Loucy (cell line): ENCODE data around the gene ZFAND3.

Experiments
- H2AFZ ChIP-seq: fragments of 200-600 bp; sonication (generic); 2 replicates; pipeline ENCODE4 v1.6.0; 2016; ENCODE audit warnings: antibody characterized with exemption, mild to moderate bottlenecking, low read length, moderate library complexity
- H3F3A ChIP-seq: fragments of 200-600 bp; 2 replicates; pipeline ENCODE4 v1.6.0; 2016; ENCODE audit warnings: antibody characterized with exemption, low read depth, mild to moderate bottlenecking
- H3K27me3 ChIP-seq: fragments of 200-600 bp; sonication (generic); 2 replicates; pipeline ENCODE4 v1.6.1; 2014; ENCODE audit warnings: low read length, mild to moderate bottlenecking; ENCODE audit not compliant: insufficient read depth, poor library complexity, severe bottlenecking
- H3K36me3 ChIP-seq: fragments of 200-600 bp; sonication (generic); 2 replicates; pipeline ENCODE4 v1.6.1; 2016; ENCODE audit warnings: low read length; ENCODE audit not compliant: insufficient read depth
- H3K4me1 ChIP-seq: fragments of 200-600 bp; sonication (generic); 2 replicates; pipeline ENCODE4 v1.5.1; 2014; ENCODE audit warnings: low read length, mild to moderate bottlenecking; ENCODE audit not compliant: insufficient read depth, poor library complexity, severe bottlenecking
- H3K4me2 ChIP-seq: fragments of 200-600 bp; sonication (generic); 2 replicates; pipeline ENCODE4 v1.6.0; 2014; ENCODE audit warnings: antibody characterized with exemption, low read length, low read depth, mild to moderate bottlenecking; ENCODE audit not compliant: poor library complexity, severe bottlenecking
- H3K4me3 ChIP-seq: fragments of 200-600 bp; sonication (generic); 2 replicates; pipeline ENCODE4 v1.5.1; 2014; ENCODE audit warnings: low read length, mild to moderate bottlenecking, mixed read lengths; ENCODE audit not compliant: poor library complexity, severe bottlenecking
- H3K79me2 ChIP-seq: fragments of 200-600 bp; sonication (generic); 2 replicates; pipeline ENCODE4 v1.6.1; 2014; ENCODE audit warnings: low read length; ENCODE audit not compliant: insufficient read depth
- H3K9ac ChIP-seq: fragments of 200-600 bp; sonication (generic); 2 replicates; pipeline ENCODE4 v1.6.0; 2014; ENCODE audit warnings: mild to moderate bottlenecking, low read depth, low read length, moderate library complexity; ENCODE audit not compliant: poor library complexity, severe bottlenecking
- H3K9me2 ChIP-seq: fragments of 200-600 bp; sonication (generic); replicated peaks from 2 replicates; pipeline ENCODE4 v1.6.1; 2016; ENCODE audit warnings: low read depth, low read length, mixed read lengths
- H3K9me3 ChIP-seq: fragments of 200-600 bp; sonication (generic); 2 replicates; pipeline ENCODE4 v1.6.1; 2014; ENCODE audit warnings: mild to moderate bottlenecking, antibody characterized with exemption, low read length, low read depth; ENCODE audit not compliant: insufficient read depth
- H4K20me1 ChIP-seq: fragments of 200-600 bp; sonication (generic); 2 replicates; pipeline ENCODE4 v1.6.0; 2014; ENCODE audit warnings: antibody characterized with exemption, low read length, mild to moderate bottlenecking; ENCODE audit not compliant: insufficient read depth, poor library complexity, severe bottlenecking
- EZH2phosphoT487 ChIP-seq: fragments of 200-600 bp; IDR thresholded peaks from 2 replicates; pipeline ENCODE4 v1.6.1; 2018; ENCODE audit warnings: antibody characterized with exemption, mild to moderate bottlenecking, moderate library complexity, borderline replicate concordance
- TF ChIP-seq, protein P1 (sequence below): fragments of 200-600 bp; sonication (generic); conservative IDR thresholded peaks from 2 replicates; pipeline ENCODE4 v1.5.1; 2014; ENCODE audit warnings: mild to moderate bottlenecking, antibody characterized with exemption, low read length

ZFAND3 gene

DNA sequence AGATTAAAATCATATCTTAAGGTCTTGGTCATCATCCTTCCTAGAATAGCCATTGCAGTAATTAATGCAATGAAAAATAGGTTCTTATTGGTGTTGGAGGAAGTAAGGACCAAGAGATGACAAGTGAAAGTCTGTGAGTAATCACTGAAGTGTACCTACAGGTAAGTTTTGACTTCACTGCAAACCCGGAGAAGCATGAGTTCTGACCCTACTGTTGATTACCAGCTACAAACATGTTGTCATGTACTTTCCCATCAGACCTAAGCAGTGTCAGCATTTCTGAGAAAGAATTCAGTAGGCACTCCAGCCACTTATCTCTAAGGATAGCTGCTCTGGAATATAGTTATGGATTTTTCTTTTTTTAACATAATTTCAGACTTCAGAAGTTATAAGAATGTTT is 280.9 kb downstream of the ZFAND3 start:
- H3F3A ChIP-seq, result no peaks in the 10 kb centered on the region
- H3K4me3 ChIP-seq, result no peak overlapping the region
- H3K4me2 ChIP-seq, result no peak overlapping the region
- H3K79me2 ChIP-seq, result peaks cover 4% of the 10 kb centered on the region; the same call in 1 of the 2 replicates
- H3K9me3 ChIP-seq, result no peaks in the 10 kb centered on the region
- no peaks in the 10 kb centered on the region for H3K9me2 ChIP-seq
- H2AFZ ChIP-seq, result no peak overlapping the region
- no peaks in the 10 kb centered on the region for H4K20me1 ChIP-seq
- no peaks in the 10 kb centered on the region for H3K27me3 ChIP-seq
- H3K4me1 ChIP-seq, result peaks cover 8% of the 10 kb centered on the region
- TF ChIP-seq, protein P1, sequence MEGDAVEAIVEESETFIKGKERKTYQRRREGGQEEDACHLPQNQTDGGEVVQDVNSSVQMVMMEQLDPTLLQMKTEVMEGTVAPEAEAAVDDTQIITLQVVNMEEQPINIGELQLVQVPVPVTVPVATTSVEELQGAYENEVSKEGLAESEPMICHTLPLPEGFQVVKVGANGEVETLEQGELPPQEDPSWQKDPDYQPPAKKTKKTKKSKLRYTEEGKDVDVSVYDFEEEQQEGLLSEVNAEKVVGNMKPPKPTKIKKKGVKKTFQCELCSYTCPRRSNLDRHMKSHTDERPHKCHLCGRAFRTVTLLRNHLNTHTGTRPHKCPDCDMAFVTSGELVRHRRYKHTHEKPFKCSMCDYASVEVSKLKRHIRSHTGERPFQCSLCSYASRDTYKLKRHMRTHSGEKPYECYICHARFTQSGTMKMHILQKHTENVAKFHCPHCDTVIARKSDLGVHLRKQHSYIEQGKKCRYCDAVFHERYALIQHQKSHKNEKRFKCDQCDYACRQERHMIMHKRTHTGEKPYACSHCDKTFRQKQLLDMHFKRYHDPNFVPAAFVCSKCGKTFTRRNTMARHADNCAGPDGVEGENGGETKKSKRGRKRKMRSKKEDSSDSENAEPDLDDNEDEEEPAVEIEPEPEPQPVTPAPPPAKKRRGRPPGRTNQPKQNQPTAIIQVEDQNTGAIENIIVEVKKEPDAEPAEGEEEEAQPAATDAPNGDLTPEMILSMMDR, result no peak
- no peak for TF ChIP-seq EZH2phosphoT487
- H3K9ac ChIP-seq, result no peak overlapping the region
- H3K36me3 ChIP-seq, result peaks cover 15% of the 10 kb centered on the region; the same call in 1 of the 2 replicates

DNA sequence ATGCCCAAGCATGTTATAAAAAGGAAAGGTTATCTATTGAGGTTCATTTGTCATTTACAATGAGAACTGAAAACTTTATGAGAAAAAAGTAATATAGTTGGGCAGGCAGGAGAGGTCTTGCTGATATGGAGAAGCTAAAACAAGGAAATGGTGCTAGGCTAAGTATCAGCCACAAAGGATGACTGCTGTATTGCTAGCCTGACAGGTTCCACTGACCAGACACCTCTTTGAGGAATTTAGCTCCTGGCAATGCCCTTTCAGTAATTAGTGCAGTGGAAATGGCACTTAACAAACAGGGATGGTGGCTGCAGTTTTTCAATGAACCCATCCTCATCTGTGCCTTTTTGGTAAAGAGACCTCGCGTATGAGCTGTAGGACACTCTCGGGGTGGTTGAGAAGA is 284.4 kb downstream of the ZFAND3 start:
- Histone ChIP-seq H3K9me2 (no peaks in the 10 kb centered on the region), H3K4me1 (peaks cover 11% of the 10 kb centered on the region), H3K79me2 (peaks cover 7% of the 10 kb centered on the region; the same call in 1 of the 2 replicates), H2AFZ (no peak overlapping the region), H3F3A (no peaks in the 10 kb centered on the region), H3K4me3 (no peak overlapping the region), H3K9ac (no peak overlapping the region), H4K20me1 (no peaks in the 10 kb centered on the region), H3K9me3 (no peaks in the 10 kb centered on the region), H3K36me3 (peaks cover 18% of the 10 kb centered on the region; the same call in 1 of the 2 replicates), H3K27me3 (no peaks in the 10 kb centered on the region), H3K4me2 (no peak overlapping the region)
- TF ChIP-seq, protein P1, result no peak
- no peak for TF ChIP-seq EZH2phosphoT487

DNA sequence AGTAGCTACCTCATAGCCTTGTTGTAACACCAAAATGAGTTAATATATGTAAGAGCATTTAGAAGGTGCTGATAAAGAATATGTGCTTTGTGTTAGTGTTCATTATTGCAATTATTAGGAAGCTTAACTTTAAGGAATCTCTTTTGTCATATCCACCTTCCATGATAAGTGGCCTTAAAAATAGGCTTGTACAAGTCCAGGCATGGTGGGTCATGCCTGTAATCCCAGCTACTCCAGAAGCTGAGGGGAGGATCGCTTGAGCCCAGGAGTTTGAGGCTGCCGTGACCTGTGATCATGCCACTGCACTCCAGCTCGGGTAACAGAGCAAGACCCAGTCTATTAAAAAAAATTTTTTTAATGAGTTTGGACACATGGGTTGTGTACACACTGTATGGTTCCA is 285.5 kb downstream of the ZFAND3 start:
- peaks cover 14% of the 10 kb centered on the region; the same call in 1 of the 2 replicates for H3K36me3 ChIP-seq
- TF ChIP-seq EZH2phosphoT487, result no peak
- TF ChIP-seq, protein P1, result no peak
- no peaks in the 10 kb centered on the region for H3K9me2 ChIP-seq
- H3K9me3 ChIP-seq, result no peaks in the 10 kb centered on the region
- peaks cover 13% of the 10 kb centered on the region; the same call in 1 of the 2 replicates for H3K79me2 ChIP-seq
- H3K4me1 ChIP-seq, result peaks cover 14% of the 10 kb centered on the region
- no peaks in the 10 kb centered on the region for H3K27me3 ChIP-seq
- no peaks in the 10 kb centered on the region for H4K20me1 ChIP-seq
- H3F3A ChIP-seq, result no peaks in the 10 kb centered on the region
- H3K4me2 ChIP-seq, result no peak overlapping the region
- no peak overlapping the region for H3K4me3 ChIP-seq
- no peak overlapping the region for H3K9ac ChIP-seq
- H2AFZ ChIP-seq, result no peak overlapping the region
